GM19238 (cell line): ENCODE measurements around the gene TUBA3E.
"Not testable (repeated sequence)": the region's sequence is repeated elsewhere in the genome, so short reads cannot be mapped to it uniquely, and the experiment has no call there.

Experiments
- DNase-seq: peaks from one replicate; pipeline ENCODE4 v3.0.0; 2011; ENCODE audit warnings: low spot score; ENCODE audit not compliant: insufficient read length

Gene TUBA3E

GRCh38 chr2:130198343-130198742, at the start of gene TUBA3E:
TSS of gene TUBA3E (minus strand) at chr2:130198439. CDS start at chr2:130198360, 79 bp downstream.
- DNase-seq: no peak

GRCh38 chr2:130246430-130246829, 48.2 kb upstream of the TUBA3E start:
- DNase-seq: no peak

DNA sequence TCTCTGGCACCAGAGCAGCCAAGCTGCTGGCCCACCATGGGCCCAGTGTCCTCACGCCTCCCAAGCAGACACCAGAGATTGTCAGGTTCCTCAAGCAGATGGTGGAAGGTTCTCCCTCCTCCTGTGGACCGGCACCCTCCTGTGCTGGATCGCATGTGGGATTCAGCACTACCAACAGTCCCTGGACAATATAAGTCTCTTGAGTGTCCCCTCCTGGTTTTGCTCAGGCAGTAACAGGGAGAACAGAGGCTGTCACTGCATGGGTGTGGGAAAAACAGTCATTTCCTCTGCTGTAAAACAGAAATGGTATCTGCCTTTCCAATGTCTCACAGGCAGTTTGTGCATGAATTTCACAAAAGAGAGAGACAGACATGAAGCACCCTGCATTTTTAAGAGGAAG, 47.7 kb upstream of the TUBA3E start:
- no peak for DNase-seq

GRCh38 chr2:130243359-130243758, 45.1 kb upstream of the TUBA3E start:
- no peak for DNase-seq

- no peak for DNase-seq
These were observed 42.9 kb upstream of the TUBA3E start for GRCh38 chr2:130241041-130241707.

- DNase-seq: not testable (repeated sequence)
These were observed 41.3 kb upstream of the TUBA3E start for GRCh38 chr2:130239581-130239980.

- DNase-seq: not testable (repeated sequence)
These were observed 34.8 kb upstream of the TUBA3E start for GRCh38 chr2:130233066-130233465.

DNA sequence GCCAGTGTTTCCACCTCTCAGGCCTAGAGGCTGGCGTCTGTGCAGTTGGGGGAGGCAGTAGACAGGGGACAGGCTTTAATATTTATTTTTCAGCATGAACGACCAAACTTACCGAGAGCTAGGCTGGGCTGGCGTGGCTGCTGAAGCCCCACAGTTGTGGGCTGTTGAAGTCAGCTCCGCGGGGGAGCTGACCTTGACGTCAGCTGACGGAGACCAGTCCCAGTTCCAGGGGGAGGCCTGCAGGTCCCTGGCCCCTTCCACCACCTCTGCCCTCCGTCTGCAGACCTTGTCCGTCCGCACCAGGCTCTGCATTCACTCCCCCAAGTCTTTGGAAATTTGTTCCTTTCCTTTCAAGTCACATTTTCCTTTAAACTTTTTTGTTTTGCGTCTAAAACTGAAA, 33.4 kb upstream of the TUBA3E start:
- DNase-seq: no peak

DNA sequence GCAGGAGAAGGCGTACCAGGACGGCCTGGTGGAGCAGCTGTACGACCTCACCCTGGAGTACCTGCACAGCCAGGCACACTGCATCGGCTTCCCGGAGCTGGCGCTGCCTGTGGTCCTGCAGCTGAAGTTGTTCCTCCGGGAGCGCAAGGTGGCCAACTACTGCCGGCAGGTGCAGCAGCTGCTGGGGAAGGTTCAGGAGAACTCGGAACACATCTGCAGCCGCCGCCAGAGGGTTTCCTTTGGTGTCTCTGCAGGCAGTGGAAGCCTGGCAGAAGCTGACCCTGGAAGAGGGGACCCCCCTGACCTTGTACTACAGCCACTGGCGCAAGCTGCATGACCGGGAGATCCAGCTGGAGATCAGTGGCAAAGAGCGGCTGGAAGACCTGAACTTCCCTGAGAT, 32.7 kb upstream of the TUBA3E start:
- not testable (repeated sequence) for DNase-seq

- not testable (repeated sequence) for DNase-seq
These were observed 32.1 kb upstream of the TUBA3E start for GRCh38 chr2:130230376-130230775.

DNA sequence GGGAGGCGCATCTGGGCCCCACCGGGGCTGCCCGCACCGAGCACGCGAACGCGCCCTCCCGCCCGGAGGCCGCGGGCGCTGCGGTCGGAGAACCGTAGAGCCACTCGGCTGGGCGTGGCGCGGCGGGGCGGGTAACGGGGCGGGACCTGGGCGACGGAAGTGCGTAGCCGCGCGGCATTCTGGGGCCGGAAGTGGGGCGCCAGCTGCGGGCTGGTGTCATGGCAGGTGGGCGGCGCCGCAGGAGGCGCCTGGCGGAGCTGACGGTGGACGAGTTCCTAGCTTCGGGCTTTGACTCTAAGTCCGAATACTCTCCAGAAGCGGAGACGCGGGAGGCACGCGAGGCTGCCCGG, 30.9 kb upstream of the TUBA3E start:
- DNase-seq: peak; percentile 19

DNA sequence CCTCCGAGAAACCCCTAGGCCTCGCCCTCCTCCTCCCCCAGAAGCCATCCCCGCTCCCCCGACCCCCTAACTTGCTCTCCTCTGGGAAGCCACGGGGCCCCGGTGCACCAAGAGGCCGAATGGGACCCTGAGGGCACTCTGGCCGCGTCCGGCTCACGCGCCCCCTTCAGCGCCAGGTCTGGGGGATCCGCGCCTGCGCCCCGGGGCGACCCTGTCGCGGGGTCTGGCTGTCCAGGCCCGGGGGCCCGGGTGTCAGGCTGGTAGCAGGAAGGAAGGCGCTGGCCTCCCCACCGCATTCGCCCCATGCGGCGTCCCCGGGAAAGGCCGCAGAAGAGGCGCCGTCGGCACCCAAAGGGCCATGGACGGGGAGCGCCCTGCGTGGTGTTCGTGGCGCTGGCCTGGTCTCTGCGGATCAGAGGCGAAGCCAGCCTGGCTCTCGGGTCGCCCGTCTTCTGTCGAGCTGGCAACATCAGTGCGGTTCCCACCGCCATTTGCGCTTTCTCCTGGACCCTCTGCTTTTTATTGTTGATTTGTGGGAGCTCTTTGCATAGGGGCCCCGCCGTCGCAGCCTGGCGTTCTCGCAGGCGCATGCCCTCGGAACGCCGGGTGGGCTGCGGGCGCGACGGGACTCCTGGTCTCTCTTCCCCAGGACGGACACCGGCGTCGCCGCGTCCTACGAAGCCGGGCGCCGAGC, 30.4 kb upstream of the TUBA3E start:
- not testable (repeated sequence) for DNase-seq

- DNase-seq: not testable (repeated sequence)
These were observed 29.8 kb upstream of the TUBA3E start for GRCh38 chr2:130228005-130228404.

DNA sequence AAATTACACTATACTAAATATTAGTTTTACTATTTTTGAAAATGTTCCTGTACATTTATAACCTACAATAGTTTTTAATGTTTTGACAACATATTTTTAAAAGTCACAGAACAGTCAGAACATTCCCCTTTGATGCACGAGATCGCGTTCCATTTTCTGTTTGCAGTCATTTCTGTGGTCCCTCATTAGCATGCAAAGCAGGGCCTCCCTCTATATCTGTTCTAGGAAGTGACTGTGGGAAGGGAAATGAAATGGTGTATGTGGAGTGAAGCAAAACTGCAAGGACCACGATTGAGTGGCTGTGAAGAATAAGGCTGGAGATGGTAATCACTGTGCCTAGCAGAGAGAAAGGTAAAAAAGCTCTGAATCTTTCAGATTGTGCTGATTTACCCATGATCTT, 24.3 kb upstream of the TUBA3E start:
- DNase-seq: not testable (repeated sequence)

DNA sequence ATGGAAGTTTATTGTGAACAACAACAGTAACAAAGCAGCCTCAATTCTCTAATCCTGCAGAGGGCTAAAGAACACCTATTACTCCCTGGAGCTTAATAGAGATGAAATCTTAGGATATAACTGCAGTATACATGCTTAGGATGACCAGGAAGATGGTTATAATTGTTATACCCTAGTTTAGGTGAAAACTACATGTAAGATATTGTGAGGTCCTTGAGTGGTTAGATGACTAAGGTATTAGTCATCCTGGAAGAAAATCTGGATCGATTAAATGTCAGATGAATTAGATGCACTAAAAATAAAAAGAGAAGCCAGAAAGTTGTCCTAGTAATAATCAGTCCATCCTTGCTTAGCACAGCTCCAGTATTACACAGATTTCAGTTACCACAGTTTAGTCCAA, 22.3 kb upstream of the TUBA3E start:
- not testable (repeated sequence) for DNase-seq

GRCh38 chr2:130219147-130219546, 20.9 kb upstream of the TUBA3E start:
- not testable (repeated sequence) for DNase-seq

GRCh38 chr2:130207051-130207450, 8.8 kb upstream of the TUBA3E start:
- DNase-seq: not testable (repeated sequence)

DNA sequence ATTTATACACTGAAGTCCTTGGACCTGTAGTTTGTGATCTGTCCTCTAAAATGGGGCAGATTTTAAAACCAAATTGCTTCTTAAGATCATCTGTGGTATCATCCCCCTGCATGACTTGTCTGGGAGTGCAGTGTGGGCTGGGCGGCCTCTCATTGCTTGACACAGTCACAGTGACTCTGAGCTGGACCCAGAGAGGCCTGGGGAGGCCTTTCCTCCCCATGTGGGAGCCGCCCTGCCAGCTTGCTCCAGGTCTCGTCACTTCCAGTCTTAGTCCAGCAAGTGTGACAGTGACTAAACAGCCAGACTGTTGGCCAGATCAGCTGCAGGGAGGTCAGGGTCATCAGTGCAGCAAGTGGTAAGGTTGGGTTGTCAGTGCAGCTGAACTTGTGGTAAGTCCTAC, 4.9 kb upstream of the TUBA3E start:
- not testable (repeated sequence) for DNase-seq

DNA sequence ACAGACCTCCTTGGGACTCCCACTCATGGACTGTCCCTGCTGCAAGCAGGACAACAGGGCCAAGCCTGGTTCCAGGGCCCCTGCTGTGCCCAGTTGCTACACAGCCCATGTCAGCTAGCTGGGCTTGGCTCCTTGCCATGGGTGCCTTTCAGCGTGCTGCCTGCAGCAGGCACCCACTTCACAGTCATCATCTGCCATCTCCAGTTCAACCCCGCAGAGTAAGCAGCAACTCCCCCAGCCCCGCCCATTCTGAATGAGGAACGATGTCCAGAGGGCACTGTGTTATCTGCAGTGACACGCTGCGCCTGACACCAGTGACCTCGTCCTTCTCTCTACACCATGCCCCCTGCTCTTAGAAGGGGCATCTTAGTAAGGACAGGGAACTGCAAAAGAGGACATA, 4.3 kb upstream of the TUBA3E start:
- not testable (repeated sequence) for DNase-seq

GRCh38 chr2:130196052-130196451, 2.2 kb downstream of the TUBA3E start:
- DNase-seq: not testable (repeated sequence)

DNA sequence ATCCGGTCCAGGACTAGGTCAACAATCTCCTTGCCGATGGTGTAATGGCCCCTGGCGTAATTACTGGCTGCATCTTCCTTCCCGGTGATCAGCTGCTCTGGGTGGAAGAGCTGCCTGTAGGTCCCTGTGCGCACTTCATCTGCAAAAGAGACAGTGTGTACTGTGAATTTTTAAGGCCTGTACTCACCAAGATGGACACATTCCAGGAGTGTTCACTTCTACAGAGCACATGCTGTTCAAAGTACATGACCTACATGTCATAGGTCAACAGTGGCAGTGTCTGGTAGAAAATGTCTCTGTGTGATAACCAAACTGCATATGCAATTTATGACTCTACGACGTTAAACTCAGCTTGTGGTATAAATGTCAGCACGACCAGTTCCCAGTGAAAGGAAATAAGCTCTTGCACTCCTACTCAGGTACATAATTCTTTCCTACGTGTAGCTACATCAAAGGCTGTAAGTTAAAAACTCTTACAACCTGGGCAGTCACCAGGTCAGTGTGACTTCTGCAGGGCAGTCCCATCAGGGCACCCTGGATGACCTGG, 3.1 kb downstream of the TUBA3E start:
- DNase-seq: not testable (repeated sequence)

- not testable (repeated sequence) for DNase-seq
These were observed 4.4 kb downstream of the TUBA3E start for GRCh38 chr2:130193824-130194223.

DNA sequence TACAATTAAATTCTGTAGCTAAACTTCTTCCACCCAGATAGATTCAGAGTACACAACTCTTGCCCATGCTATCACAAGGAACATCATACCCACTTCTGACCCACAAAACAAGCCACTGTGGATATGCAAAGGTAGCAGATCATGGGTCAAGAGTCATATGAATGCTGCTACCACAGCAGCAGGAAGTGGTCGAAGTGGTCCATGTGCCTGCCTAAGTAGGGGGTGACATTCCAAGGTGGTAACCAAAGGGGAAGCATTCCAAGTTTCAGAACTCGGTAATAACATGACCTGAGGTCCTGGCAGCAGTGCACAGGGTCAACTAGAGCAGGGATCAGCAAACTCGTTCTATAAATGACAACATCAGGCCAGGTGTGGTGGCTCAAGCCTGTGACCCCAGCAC, 5.8 kb downstream of the TUBA3E start:
- DNase-seq: not testable (repeated sequence)
